T-cell (primary cell): Measurements from ENCODE around the gene GPATCH2. TPM values are rescaled to one million over a fixed set of nuclear protein-coding genes. Genes with fewer than 3 reads are reported as not detected.

Experiments
- ATAC-seq, 4 experiments: fragments of 200-7000 bp in 3 of 4; fragments of 150-1000 bp in 1 of 4; cut with Tn5 transposase; replicated peaks in 1 of 4; 1 replicate in 3 of 4; 2 replicates in 1 of 4; pipeline ENCODE4 v1.10.0; 2021; ENCODE audit warnings: moderate library complexity in 3 of 4, mild to moderate bottlenecking in 2 of 4, moderate number of reproducible peaks in 1 of 4
- CTCF ChIA-PET, 2 donors: fragments of 300-600 bp; sonication (Branson Sonifier 250); formaldehyde crosslinking; loops; one replicate each; lab custom pipeline; 2022; ENCODE audit warnings: antibody characterized with exemption in 2 of 2; lab: Charles Lee
- POLR2A ChIA-PET, 2 donors: fragments of 300-600 bp; sonication (Branson Sonifier 250); formaldehyde crosslinking; loops; one replicate each; lab custom pipeline; 2022; ENCODE audit warnings: antibody characterized with exemption in 2 of 2; lab: Charles Lee
- DNase-seq, 35 experiments: peaks; one replicate each; pipeline versions ENCODE4 v3.0.0 to v3.0.0-alpha.2; 2013 to 2023
- H3K27ac ChIP-seq: one replicate; pipeline ENCODE4 v1.5.1; 2013; ENCODE audit warnings: low read length
- H3K27me3 ChIP-seq, 2 experiments: replicated peaks in 1 of 2; 1 replicate in 1 of 2; 2 replicates in 1 of 2; pipeline versions ENCODE4 v1.6.1 to v1.7.0; 2013; ENCODE audit warnings: low read length in 1 of 2, mixed read lengths in 1 of 2; ENCODE audit not compliant: control insufficient read depth in 2 of 2, insufficient read depth in 2 of 2; ENCODE audit errors: extremely low read depth in 1 of 2
- H3K36me3 ChIP-seq, 2 donors: 1 replicate in 1 of 2; 2 replicates in 1 of 2; pipeline versions ENCODE4 v1.6.1 to v1.7.0; 2013; ENCODE audit warnings: low read length in 1 of 2; ENCODE audit not compliant: control insufficient read depth in 2 of 2, insufficient read depth in 1 of 2; ENCODE audit errors: extremely low read depth in 1 of 2
- H3K4me1 ChIP-seq, 2 experiments: 1 replicate in 1 of 2; 2 replicates in 1 of 2; pipeline versions ENCODE4 v1.6.1 to v1.7.0; 2013; ENCODE audit warnings: low read length in 2 of 2, mixed read lengths in 1 of 2; ENCODE audit not compliant: insufficient read depth in 2 of 2, control insufficient read depth in 1 of 2; ENCODE audit errors: extremely low read depth in 1 of 2
- H3K4me3 ChIP-seq, 2 donors: 1 replicate in 1 of 2; 2 replicates in 1 of 2; pipeline versions ENCODE4 v1.5.1 to v1.7.0; 2013; ENCODE audit warnings: mild to moderate bottlenecking in 2 of 2, low read length in 1 of 2, moderate library complexity in 1 of 2; ENCODE audit not compliant: control insufficient read depth in 1 of 2; ENCODE audit errors: extremely low read depth in 1 of 2
- H3K9me3 ChIP-seq: 2 replicates; pipeline ENCODE4 v1.7.0; 2013
- H3K27ac Mint-ChIP-seq, 2 donors: one replicate each; pipeline ENCODE4 v1.8.0; 2020 to 2021; ENCODE audit warnings: mild to moderate bottlenecking in 2 of 2, mixed read lengths in 2 of 2
- H3K27me3 Mint-ChIP-seq, 2 donors: one replicate each; pipeline ENCODE4 v1.8.0; 2021 to 2022; ENCODE audit warnings: mixed read lengths in 2 of 2
- H3K36me3 Mint-ChIP-seq: one replicate; pipeline ENCODE4 v1.8.0; 2021; ENCODE audit warnings: mixed read lengths
- H3K4me1 Mint-ChIP-seq, 3 donors: one replicate each; pipeline ENCODE4 v1.8.0; 2020 to 2022; ENCODE audit warnings: mixed read lengths in 3 of 3, mild to moderate bottlenecking in 1 of 3
- H3K4me3 Mint-ChIP-seq, 3 donors: one replicate each; pipeline ENCODE4 v1.8.0; 2020 to 2022; ENCODE audit warnings: mild to moderate bottlenecking in 3 of 3, mixed read lengths in 3 of 3, moderate library complexity in 3 of 3
- H3K9me3 Mint-ChIP-seq, 3 donors: one replicate each; pipeline ENCODE4 v1.8.0; 2020 to 2022; ENCODE audit warnings: mixed read lengths in 3 of 3
- WGBS: methylation state at CpG from one replicate; pipeline ENCODE4 v1.1.5; 2013; ENCODE audit warnings: missing lambda C conversion rate; ENCODE audit not compliant: insufficient coverage; 5-methylcytosine and 5-hydroxymethylcytosine counted together
- total RNA-seq, 35 experiments: library from RNA in 6 of 35; stranded (reverse) in 6 of 35; fragments of 120-200 nt in 1 of 35; gene quantifications; one replicate each; pipeline versions ENCODE4 v1.2.1 to v1.2.4 and lab custom pipeline; 2013 to 2026

Gene GPATCH2
- total RNA-seq, 5 donors from 2014 or later (not counting 1 experiment from before 2014, with no cell fraction given), result 9.6 to 11.4 (median 10.7) TPM

DNA sequence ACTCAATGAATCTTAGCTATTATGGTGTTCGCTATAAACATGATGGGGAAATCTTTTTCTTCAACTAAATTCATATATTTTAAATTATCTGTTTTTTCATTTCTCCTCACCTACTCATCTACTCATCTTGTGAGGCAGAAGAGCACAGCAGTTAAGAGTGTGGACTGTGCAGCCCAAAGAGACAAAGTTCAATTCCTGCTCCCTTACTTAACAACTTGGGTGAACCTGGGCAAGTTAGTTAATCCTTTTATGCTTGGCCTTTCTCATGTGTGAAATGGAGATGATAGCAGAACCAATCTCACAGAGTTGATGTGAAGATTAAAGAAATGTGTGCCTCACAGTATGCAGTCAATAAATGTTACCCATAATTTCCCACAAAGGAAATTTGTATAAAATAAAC lies 168.2 kb downstream of the GPATCH2 start:
- no peak for DNase-seq
- ChIA-PET CTCF (no interaction called here), POLR2A (no interaction called here)
- H3K27ac ChIP-seq, result no peak overlapping the region
- Mint-ChIP-seq H3K27ac (no peak overlapping the region), H3K27me3 (no peaks in the 10 kb centered on the region), H3K4me1 (no peaks in the 10 kb centered on the region), H3K4me3 (no peak overlapping the region), H3K9me3 (peaks cover 12 to 21% (median 14%) of the 10 kb centered on the region in 3 donors), H3K36me3 (peaks cover 42% of the 10 kb centered on the region)
- H3K4me3 ChIP-seq, result no peak overlapping the region
- no peaks in the 10 kb centered on the region for H3K27me3 ChIP-seq
- H3K36me3 ChIP-seq, result no peaks in the 10 kb centered on the region
- WGBS, result no CpG with 5 or more reads among the region's 1 CpG
- H3K4me1 ChIP-seq, result no peaks in the 10 kb centered on the region
- no peaks in the 10 kb centered on the region for H3K9me3 ChIP-seq
- ATAC-seq, result no peak

GRCh38 chr1:217462159-217462558 lies 168.7 kb downstream of the GPATCH2 start:
- Mint-ChIP-seq H3K27ac (no peak overlapping the region), H3K9me3 (peaks cover 12 to 21% (median 14%) of the 10 kb centered on the region in 3 donors), H3K27me3 (no peaks in the 10 kb centered on the region), H3K36me3 (peaks cover 44% of the 10 kb centered on the region), H3K4me3 (no peak overlapping the region), H3K4me1 (no peaks in the 10 kb centered on the region)
- Histone ChIP-seq H3K4me3 (no peak overlapping the region), H3K9me3 (no peaks in the 10 kb centered on the region), H3K27ac (no peak overlapping the region), H3K4me1 (no peaks in the 10 kb centered on the region), H3K36me3 (no peaks in the 10 kb centered on the region), H3K27me3 (no peaks in the 10 kb centered on the region)
- DNase-seq (no peak), ATAC-seq (no peak)
- ChIA-PET CTCF (no interaction called here), POLR2A (no interaction called here)
- WGBS, result no CpG with 5 or more reads among the region's 2 CpGs

DNA sequence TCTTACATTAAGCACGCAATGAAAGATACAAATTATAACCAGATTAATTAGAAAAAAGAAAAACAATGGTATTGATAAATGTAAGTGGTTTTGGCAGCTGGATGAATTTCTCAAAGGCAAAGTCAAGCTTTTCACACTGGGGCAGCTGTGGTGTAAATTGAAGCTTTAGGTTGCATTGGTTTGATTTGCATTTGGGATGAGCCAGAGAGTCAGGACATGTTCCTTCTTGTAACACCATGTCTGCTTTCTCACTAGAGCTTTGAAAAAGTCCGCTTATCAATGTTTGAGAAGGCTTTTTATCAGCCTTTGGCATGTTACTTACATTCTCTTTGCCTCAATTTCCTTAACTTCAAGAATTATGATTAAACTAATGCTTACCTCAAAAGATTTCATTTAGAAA lies 173.9 kb downstream of the GPATCH2 start:
- Mint-ChIP-seq H3K27me3 (no peaks in the 10 kb centered on the region), H3K9me3 (peaks cover 0 to 4% (median 0%) of the 10 kb centered on the region in 3 donors), H3K4me1 (no peaks in the 10 kb centered on the region), H3K4me3 (no peak overlapping the region), H3K27ac (no peak overlapping the region), H3K36me3 (peaks cover 47% of the 10 kb centered on the region)
- Histone ChIP-seq H3K27ac (no peak overlapping the region), H3K4me1 (no peaks in the 10 kb centered on the region), H3K36me3 (peaks cover 0 to 3% of the 10 kb centered on the region in 2 donors), H3K4me3 (no peak overlapping the region), H3K27me3 (no peaks in the 10 kb centered on the region), H3K9me3 (no peaks in the 10 kb centered on the region)
- ChIA-PET CTCF (no interaction called here), POLR2A (no interaction called here)
- WGBS, result no CpG with 5 or more reads among the region's 2 CpGs
- ATAC-seq (no peak), DNase-seq (no peak)

- peaks cover 0 to 3% of the 10 kb centered on the region in 2 donors for H3K36me3 ChIP-seq
- H3K36me3 Mint-ChIP-seq, result peaks cover 47% of the 10 kb centered on the region
- no peaks in the 10 kb centered on the region for H3K27me3 ChIP-seq
- H3K4me3 ChIP-seq, result no peak overlapping the region
- H3K27me3 Mint-ChIP-seq, result no peaks in the 10 kb centered on the region
- no peak for ATAC-seq
- CTCF ChIA-PET, result no interaction called here
- H3K4me1 ChIP-seq, result no peaks in the 10 kb centered on the region
- 85% methylated on average over 2 of the region's 2 CpGs for WGBS
- no peak for DNase-seq
- no peaks in the 10 kb centered on the region for H3K9me3 ChIP-seq
- H3K27ac ChIP-seq, result no peak overlapping the region
- H3K9me3 Mint-ChIP-seq, result peaks cover 0 to 4% (median 0%) of the 10 kb centered on the region in 3 donors
- H3K4me3 Mint-ChIP-seq, result no peak overlapping the region
- POLR2A ChIA-PET, result no interaction called here
- no peak overlapping the region for H3K27ac Mint-ChIP-seq
- no peaks in the 10 kb centered on the region for H3K4me1 Mint-ChIP-seq
Observed at GRCh38 chr1:217456261-217456660, 174.6 kb downstream of the GPATCH2 start.

- ChIA-PET CTCF (no interaction called here), POLR2A (no interaction called here)
- no peak overlapping the region for H3K4me3 Mint-ChIP-seq
- no peaks in the 10 kb centered on the region for H3K27me3 Mint-ChIP-seq
- Histone ChIP-seq H3K4me1 (no peaks in the 10 kb centered on the region), H3K36me3 (peaks cover 0 to 3% of the 10 kb centered on the region in 2 donors), H3K27ac (no peak overlapping the region), H3K9me3 (no peaks in the 10 kb centered on the region), H3K27me3 (no peaks in the 10 kb centered on the region), H3K4me3 (no peak overlapping the region)
- H3K27ac Mint-ChIP-seq, result no peak overlapping the region
- peaks cover 0 to 4% (median 0%) of the 10 kb centered on the region in 3 donors for H3K9me3 Mint-ChIP-seq
- no peak for ATAC-seq
- H3K36me3 Mint-ChIP-seq, result peaks cover 54% of the 10 kb centered on the region
- DNase-seq, result no peak
- no peaks in the 10 kb centered on the region for H3K4me1 Mint-ChIP-seq
- WGBS, result 100% methylated on average over 2 of the region's 4 CpGs
Observed at GRCh38 chr1:217453816-217454215, 177.1 kb downstream of the GPATCH2 start.

DNA sequence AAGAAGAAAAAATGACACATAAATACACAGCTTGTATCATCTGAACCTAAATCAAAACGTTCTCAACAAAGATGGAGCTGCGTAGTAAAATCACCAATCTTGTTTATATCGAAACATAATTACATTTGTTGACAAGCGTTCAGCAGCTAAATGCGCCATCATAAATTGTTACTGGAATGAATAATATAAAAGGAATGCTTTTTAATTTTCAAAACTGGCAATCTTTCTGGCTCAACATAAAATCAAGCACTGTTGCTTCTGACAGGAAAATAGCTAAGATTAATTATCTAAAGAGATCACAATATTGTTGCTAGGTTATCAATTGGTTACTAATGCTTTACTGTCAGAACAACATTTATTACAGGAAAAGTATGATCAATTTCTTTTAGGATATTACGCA lies 181.5 kb downstream of the GPATCH2 start:
- ATAC-seq (no peak), DNase-seq (no peak)
- Histone ChIP-seq H3K27me3 (no peaks in the 10 kb centered on the region), H3K36me3 (peaks cover 3 to 6% of the 10 kb centered on the region in 2 donors), H3K9me3 (no peaks in the 10 kb centered on the region), H3K4me1 (no peaks in the 10 kb centered on the region), H3K4me3 (no peak overlapping the region), H3K27ac (no peak overlapping the region)
- Mint-ChIP-seq H3K27ac (no peak overlapping the region), H3K27me3 (no peaks in the 10 kb centered on the region), H3K9me3 (peaks cover 0 to 2% (median 2%) of the 10 kb centered on the region in 3 donors), H3K36me3 (peaks cover 57% of the 10 kb centered on the region), H3K4me3 (no peak overlapping the region), H3K4me1 (no peaks in the 10 kb centered on the region)
- no CpG with 5 or more reads among the region's 6 CpGs for WGBS
- CTCF ChIA-PET, result no interaction called here
- POLR2A ChIA-PET, result interaction anchor here in 1 of 2 donors (0.6 kb wide), 1 partner anchor 79 kb away, joined by 4 read pairs; no protein-coding TSS in a partner anchor

- Histone ChIP-seq H3K4me1 (no peaks in the 10 kb centered on the region), H3K36me3 (peaks cover 0 to 6% of the 10 kb centered on the region in 2 donors), H3K27ac (no peak overlapping the region), H3K9me3 (no peaks in the 10 kb centered on the region), H3K27me3 (no peaks in the 10 kb centered on the region), H3K4me3 (no peak overlapping the region)
- 100% methylated on average over 1 of the region's 2 CpGs for WGBS
- ATAC-seq (no peak), DNase-seq (no peak)
- no peak overlapping the region for H3K27ac Mint-ChIP-seq
- H3K27me3 Mint-ChIP-seq, result no peaks in the 10 kb centered on the region
- peaks cover 85% of the 10 kb centered on the region for H3K36me3 Mint-ChIP-seq
- ChIA-PET CTCF (no interaction called here), POLR2A (no interaction called here)
- H3K4me1 Mint-ChIP-seq, result no peaks in the 10 kb centered on the region
- no peak overlapping the region for H3K4me3 Mint-ChIP-seq
- H3K9me3 Mint-ChIP-seq, result peaks cover 6 to 28% (median 11%) of the 10 kb centered on the region in 3 donors
Observed at GRCh38 chr1:217443845-217444244, 187.0 kb downstream of the GPATCH2 start.
